A549 (cell line): ENCODE results near the gene VPS52.

Source experiments
- CEBPB ChIP-seq, 2 experiments: fragments of >200 bp in 1 of 2; sonication (Bioruptor Twin) in 1 of 2; formaldehyde crosslinking in 1 of 2; IDR thresholded peaks; 2 replicates each; pipeline ENCODE4 v1.6.1; 2012 to 2016
- CTCF ChIP-seq: fragments of >200 bp; sonication (Bioruptor Twin); formaldehyde crosslinking; IDR thresholded peaks from 3 replicates; pipeline ENCODE4 v1.5.1; 2016
- HOXA7 ChIP-seq: fragments of 250-450 bp; sonication (Bioruptor Pico); IDR thresholded peaks from 2 replicates; pipeline ENCODE4 v1.5.0; 2020; ENCODE audit warnings: mild to moderate bottlenecking, moderate library complexity
- MAFK ChIP-seq: fragments of 450-650 bp; IDR thresholded peaks from 2 replicates; pipeline ENCODE4 v1.6.1; 2014; ENCODE audit not compliant: partially characterized antibody
- MYC ChIP-seq: IDR thresholded peaks from 2 replicates; pipeline ENCODE4 v1.6.1; 2012; ENCODE audit warnings: mild to moderate bottlenecking, inconsistent platforms, low read length, improper control_type of control experiment, borderline replicate concordance
- PHF8 ChIP-seq: fragments of 200-600 bp; sonication (generic); IDR thresholded peaks from 2 replicates; pipeline ENCODE4 v1.6.1; 2016; ENCODE audit warnings: low read depth, mild to moderate bottlenecking, antibody characterized with exemption, moderate library complexity, borderline replicate concordance
- POLR2A ChIP-seq: IDR thresholded peaks from 2 replicates; pipeline ENCODE4 v1.6.1; 2012; ENCODE audit warnings: mild to moderate bottlenecking, low read length
- RAD21 ChIP-seq, 2 experiments: fragments of >200 bp in 1 of 2; sonication (Bioruptor Twin) in 1 of 2; formaldehyde crosslinking in 1 of 2; IDR thresholded peaks in 1 of 2; conservative IDR thresholded peaks in 1 of 2; 2 replicates in 1 of 2; 3 replicates in 1 of 2; pipeline ENCODE4 v1.6.1; 2012 to 2018; ENCODE audit warnings: inconsistent platforms in 1 of 2
- RARB ChIP-seq: fragments of 250-450 bp; sonication (Bioruptor Pico); IDR thresholded peaks from 2 replicates; pipeline ENCODE4 v1.8.0; 2021; ENCODE audit warnings: mild to moderate bottlenecking, moderate library complexity

DNA sequence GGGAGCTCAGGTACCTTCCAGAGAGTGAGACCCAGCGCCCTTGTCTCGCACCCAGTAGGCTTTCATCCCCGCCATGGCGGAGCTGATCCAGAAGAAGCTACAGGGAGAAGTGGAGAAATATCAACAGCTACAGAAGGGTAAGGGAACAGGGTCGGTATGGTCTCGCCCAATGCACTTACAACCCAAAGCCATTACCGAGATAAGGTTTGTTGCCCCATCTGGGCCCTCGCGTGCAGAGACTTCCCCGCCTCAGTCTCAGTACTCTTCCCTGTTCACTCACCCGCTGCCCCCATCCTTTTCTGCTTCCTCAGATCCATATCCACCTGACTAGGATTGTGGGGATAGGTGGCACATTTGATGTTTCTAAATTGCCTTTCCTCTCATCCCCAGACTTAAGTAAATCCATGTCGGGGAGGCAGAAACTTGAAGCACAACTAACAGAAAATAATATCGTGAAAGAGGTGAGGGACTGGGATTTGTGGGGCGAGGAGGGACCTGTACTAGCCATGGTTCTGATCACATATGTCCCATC is 18.2 kb upstream of the VPS52 start:
- TF ChIP-seq MAFK (no peak), CEBPB (IDR thresholded peaks at IDR 0.05) (no peak), HOXA7 (CRISPR knock-in tag) (no peak), CTCF (no peak), RAD21 (conservative IDR thresholded peaks at IDR 0.05 in 1 of 2, IDR thresholded peaks at IDR 0.05 in 1 of 2) (no peak), RARB (CRISPR knock-in tag) (no peak), POLR2A (no peak), MYC (no peak), PHF8 (no peak; the same call in 1 of the 2 replicates)
